Astrocyte of the hippocampus (primary cell): ENCODE results near the gene CAMTA1.
A peak's percentile ranks its signal among the peaks of the same experiment; 100 is the strongest.

ENCODE experiments used
- DNase-seq: peaks from one replicate; pipeline ENCODE4 v3.0.0; 2011; ENCODE audit warnings: low read depth, low spot score

CAMTA1 gene

DNA sequence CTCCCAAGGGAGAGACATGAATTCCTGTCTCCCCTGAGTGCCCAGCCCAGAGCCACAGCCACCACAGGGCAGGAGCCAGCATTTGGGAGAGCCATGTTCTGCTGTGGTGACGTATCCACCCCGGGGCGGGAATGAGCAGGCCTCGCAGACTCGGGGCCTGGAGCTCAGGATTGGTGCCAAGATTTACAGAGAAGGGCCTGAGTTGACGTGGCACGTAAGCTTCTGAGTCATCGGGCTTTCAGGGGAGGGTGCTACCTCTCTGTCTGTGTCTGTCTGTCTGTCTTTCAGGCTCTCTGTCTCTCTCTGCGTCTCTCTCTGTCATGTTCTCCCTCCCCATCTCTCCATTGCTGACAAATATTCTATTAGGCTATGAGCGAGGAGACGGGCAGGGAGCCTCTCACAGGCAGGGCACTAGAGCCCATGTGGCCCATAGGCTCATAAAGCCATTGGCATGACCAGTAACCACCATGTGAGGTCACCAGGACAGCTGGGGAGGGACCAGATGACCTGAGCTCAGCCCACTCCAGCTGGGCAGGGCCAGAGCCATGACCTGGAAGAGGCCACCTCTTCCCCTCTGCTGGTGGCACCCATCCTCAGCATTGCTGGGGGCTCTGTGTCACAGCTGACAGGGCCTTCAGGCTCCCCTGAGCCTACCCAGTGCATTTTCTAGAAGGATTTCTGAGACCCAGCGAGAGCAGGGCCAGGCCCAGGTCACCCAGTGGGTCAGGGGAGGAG lies 685.8 kb downstream of the CAMTA1 start:
- peak; percentile 97 for DNase-seq

GRCh38 chr1:7471836-7472235 lies 686.6 kb downstream of the CAMTA1 start:
- DNase-seq = peak; percentile 94

GRCh38 chr1:7473223-7474142 lies 688.2 kb downstream of the CAMTA1 start:
- DNase-seq = no peak

DNA sequence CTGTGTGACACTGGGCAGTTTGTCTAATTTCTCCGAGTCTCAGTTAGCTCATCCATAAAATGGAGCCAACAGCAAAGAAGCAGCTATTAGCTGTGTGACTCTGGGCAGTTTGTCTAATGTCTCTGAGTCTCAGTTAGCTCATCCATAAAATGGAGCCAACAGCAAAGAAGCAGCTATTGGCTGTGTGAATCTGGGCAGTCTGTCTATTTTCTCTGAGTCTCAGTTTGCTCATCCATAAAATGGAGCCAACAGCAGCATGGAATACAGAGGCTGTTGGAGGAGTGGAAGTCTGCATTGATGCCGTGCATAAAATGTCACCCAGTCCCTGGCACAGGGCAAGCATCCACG lies 688.9 kb downstream of the CAMTA1 start:
- DNase-seq = no peak

GRCh38 chr1:7474786-7475502 lies 689.7 kb downstream of the CAMTA1 start:
- DNase-seq = no peak

- no peak for DNase-seq
Measured at GRCh38 chr1:7475691-7476090, 690.4 kb downstream of the CAMTA1 start.

GRCh38 chr1:7476402-7476801 lies 691.1 kb downstream of the CAMTA1 start:
- DNase-seq = no peak

DNA sequence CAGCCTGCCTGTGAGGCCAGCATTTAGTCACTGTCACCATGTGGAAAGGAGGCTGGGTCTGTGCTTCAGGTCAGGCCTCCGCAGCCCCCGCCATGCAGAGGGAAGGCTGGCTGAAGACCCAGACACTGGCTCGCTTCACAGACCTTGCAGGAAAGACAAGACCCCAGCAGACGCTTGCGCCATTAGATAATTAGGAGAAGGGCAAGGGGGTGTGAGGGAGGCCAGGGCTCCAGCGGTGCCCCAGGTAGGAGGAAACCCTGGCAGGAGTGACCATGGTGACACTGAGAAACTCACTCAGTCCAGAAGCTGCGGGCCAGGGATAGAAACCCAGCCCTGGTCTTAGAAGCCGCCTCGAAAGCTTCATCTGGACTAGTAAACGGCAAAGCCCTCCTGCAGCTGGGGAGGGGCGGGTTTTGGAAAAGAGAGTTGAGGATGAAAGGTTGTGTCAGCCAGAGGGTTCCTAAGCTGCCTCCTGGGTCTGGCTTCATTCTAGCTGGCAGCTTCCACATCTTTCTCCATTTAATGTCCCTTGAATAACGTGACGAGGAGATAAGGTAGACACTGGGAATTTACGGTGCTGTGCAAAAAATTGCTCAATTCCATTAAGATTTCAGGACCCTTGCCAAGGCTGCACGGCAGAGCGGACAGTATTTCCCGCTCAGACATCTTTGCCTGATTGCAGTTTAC lies 691.8 kb downstream of the CAMTA1 start:
- DNase-seq = no peak

- DNase-seq = no peak
Measured at GRCh38 chr1:7477593-7477992, 692.3 kb downstream of the CAMTA1 start.

DNA sequence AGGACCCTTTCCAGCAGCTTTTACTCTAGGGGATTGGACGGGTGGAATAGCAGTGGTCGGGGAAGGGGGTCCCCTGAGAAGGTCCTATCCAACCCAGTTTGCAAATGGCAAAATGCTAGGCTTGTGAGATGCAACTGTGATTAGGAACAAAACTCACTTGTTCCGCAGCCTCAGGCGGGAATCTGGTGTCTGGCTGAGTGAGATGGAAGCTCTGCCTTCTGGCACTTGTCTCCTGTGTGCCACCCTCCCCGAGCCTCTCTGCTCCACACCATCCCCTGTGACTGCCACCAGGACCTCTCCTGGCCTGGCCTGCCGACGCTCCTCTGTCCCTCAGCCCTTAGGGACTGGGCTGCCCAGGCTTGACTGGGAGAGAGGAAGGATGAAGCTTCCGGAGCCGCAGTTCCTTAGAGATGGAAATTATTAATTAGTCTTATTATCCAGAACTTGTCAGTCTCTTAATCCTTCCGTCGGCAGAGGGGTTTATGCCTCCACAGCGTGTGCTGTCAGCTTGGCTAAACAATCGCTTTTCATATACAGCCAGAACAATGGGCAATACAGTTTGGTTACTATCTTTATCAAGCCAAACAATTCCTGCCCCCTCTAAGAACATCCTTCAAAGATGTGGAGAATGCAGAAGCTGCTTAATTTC lies 693.0 kb downstream of the CAMTA1 start:
- no peak for DNase-seq

GRCh38 chr1:7478809-7479499 lies 693.7 kb downstream of the CAMTA1 start:
- DNase-seq = peak; percentile 40

- DNase-seq = no peak
Measured at GRCh38 chr1:7479571-7479970, 694.3 kb downstream of the CAMTA1 start.

GRCh38 chr1:7481194-7481593 lies 695.9 kb downstream of the CAMTA1 start:
- no peak for DNase-seq

DNA sequence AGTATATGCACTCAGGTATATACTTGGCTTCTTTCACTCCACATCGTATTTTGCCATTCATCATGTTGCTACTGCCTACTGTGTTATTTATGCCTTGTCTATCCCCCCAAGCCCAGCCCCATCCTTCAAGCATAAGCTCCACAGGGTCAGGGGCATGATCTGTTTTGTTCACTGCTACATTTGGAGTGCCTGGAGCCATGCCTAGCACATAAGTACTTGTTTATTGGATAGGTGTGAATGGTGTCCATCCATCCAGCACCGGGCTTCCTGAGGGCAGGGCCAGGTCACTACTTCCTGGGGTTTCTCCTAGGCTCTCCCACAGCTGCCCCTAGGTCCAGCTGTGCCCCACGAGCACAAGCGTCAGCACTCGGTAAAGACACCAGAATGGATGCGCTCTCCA lies 696.8 kb downstream of the CAMTA1 start:
- DNase-seq = no peak

DNA sequence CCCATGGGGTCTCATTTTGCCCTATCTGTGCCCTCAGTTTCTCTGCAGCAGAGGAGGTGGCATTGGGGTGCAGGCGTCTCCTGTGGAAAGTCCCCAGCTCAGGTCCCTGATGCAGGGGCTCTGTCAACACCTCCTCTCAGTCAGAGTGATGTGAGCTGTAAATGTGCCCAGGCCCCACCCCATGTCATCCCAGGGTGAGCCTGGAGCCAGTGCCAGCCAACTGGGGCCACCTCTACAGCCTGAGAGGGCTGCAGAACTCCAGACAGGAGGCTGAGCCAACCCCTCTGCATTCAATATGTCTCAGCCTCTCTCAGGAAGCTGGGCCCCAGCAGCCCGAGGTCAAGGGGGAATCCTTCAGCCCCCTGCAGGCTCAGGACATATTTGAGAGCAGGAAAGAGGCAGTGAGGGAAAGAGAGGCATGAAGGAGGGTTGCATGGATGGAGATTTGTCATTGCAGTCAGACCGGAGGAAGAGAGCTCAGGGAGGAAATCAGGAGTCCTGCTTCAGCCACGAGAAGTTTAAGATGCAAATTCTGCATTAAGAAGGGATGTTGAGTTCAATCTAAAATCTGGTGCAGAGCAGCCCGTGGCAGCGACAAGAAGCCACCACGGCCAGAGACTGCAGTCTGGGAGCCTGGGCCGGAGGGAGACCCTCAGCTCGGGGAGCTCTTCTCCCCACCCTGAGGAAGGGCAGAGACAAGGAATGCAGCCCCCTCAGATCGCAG lies 697.7 kb downstream of the CAMTA1 start:
- DNase-seq = no peak

DNA sequence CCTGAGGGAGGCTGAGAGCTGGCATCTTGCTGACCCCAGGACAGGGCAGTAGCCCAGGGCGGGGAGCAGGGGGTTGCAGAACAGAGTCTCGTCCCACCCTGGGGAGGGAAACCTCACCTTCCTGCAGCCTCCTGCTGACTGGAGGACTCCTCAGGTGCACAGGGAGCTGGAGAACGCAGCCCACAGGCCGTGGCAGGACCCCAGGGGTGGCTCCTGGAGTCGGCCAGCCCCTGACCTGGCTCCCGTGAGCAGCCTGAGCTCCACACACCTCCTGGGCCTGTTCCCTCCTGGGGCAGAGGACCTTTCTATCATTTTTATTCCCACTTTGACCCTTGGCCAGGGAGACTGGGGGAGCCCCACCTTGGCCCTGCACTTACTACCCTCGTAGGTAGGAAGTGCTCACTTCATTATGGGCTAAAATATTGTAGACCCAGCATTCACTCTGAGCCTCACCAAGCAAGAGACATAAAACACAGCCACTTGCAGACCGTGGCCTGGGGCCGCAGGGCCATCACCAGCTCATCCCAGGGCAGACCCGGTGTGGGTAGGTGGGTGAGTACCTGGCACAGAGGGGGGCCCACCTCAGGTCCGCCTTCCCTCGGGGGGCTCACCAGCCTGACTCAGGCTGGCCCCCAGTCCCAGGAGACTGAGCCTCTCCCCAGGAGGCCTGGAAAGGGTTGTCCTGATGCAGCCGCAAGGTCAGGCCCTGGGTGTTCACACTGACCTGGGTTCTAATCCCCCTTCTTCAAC lies 698.6 kb downstream of the CAMTA1 start:
- no peak for DNase-seq

DNA sequence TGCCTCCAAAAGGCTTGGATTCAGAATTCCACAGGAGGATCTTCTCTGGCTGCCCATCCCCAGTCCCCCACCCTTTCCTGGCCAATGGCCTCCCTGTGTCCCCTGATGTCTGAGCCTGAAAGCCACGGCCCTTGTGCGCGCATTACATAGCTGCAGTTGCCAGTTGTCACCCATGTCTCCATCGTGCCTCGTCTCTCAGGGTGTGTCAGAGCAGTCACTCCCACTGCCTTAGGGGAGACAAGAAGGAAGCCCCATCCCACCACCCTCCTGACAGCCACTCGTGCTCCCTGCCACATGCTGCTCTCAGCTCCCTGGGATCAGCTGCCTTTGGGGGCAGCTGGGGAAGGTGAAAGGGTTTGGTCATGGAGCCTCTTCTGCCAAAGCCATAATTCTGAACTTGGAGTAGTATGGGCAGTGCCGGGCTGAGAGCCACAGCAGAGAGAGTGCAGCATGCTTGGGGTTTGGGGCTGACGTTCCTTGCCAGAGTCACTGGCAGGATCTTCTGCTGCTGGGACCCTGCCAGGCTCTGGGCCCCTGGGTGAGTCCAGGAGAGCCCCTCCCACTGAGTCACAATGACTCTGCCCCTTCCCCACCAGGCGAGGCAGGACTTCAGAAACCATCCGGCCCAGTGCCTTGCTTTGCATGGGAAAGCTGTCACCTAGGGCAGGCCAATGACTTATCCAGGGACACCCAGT lies 700.0 kb downstream of the CAMTA1 start:
- DNase-seq = no peak

- DNase-seq = no peak
Measured at GRCh38 chr1:7485826-7486225, 700.6 kb downstream of the CAMTA1 start.
